IMR-90 (cell line): Measurements from ENCODE around the gene NTM. TPM values are rescaled to one million over a fixed set of nuclear protein-coding genes. Genes with fewer than 3 reads are reported as not detected.

ENCODE experiments used
- ATAC-seq: fragments of 200-7000 bp; cut with Tn5 transposase; 2 replicates; pipeline ENCODE4 v1.9.1; 2020; ENCODE audit warnings: low read depth, mild to moderate bottlenecking, moderate library complexity
- BruUV-seq: library from RNA; stranded (reverse); fragments of 400-500 nt; replicated peaks from 2 replicates; lab custom pipeline; 2021; lab: Mats Ljungman, UMichigan
- CTCF ChIA-PET: fragments of 300-600 bp; formaldehyde crosslinking; extraction: SDS; loops from one replicate; lab custom pipeline; 2021; ENCODE audit warnings: antibody characterized with exemption; lab: Yijun Ruan, JAX
- POLR2A ChIA-PET: fragments of 300-600 bp; sonication (Branson Sonifier 250); formaldehyde crosslinking; loops from one replicate; lab custom pipeline; 2022; ENCODE audit warnings: antibody characterized with exemption; ENCODE audit not compliant: unreplicated experiment; lab: Charles Lee
- DNase-seq: peaks from one replicate; pipeline ENCODE4 v3.0.0; 2013
- H2AFZ ChIP-seq: replicated peaks from 2 replicates; pipeline ENCODE3; 2013; ENCODE audit warnings: low read length, mild to moderate bottlenecking; ENCODE audit not compliant: poor library complexity
- H2AK5ac ChIP-seq: 2 replicates; pipeline ENCODE4 v1.6.1; 2013; ENCODE audit warnings: low read depth, low read length, inconsistent platforms
- H2AK9ac ChIP-seq: replicated peaks from 2 replicates; pipeline ENCODE3; 2013; ENCODE audit warnings: mild to moderate bottlenecking, low read depth, low read length, moderate library complexity; ENCODE audit not compliant: poor library complexity
- H2BK120ac ChIP-seq: 2 replicates; pipeline ENCODE4 v1.6.1; 2013; ENCODE audit warnings: low read depth, low read length, inconsistent platforms
- H2BK15ac ChIP-seq: 3 replicates; pipeline ENCODE4 v1.6.1; 2013; ENCODE audit warnings: low read depth, low read length, inconsistent platforms
- H2BK20ac ChIP-seq: 2 replicates; pipeline ENCODE4 v1.6.1; 2013; ENCODE audit warnings: low read depth, mild to moderate bottlenecking, inconsistent platforms, low read length, moderate library complexity
- H2BK5ac ChIP-seq: 2 replicates; pipeline ENCODE4 v1.6.1; 2013; ENCODE audit warnings: mild to moderate bottlenecking, low read depth, low read length, inconsistent platforms; ENCODE audit not compliant: poor library complexity, severe bottlenecking
- H3K14ac ChIP-seq: replicated peaks from 2 replicates; pipeline ENCODE4 v1.6.1; 2013; ENCODE audit warnings: low read depth, low read length, inconsistent platforms
- H3K18ac ChIP-seq: 2 replicates; pipeline ENCODE4 v1.6.1; 2013; ENCODE audit warnings: low read depth, low read length, control low read depth
- H3K23ac ChIP-seq: 2 replicates; pipeline ENCODE4 v1.6.1; 2013; ENCODE audit warnings: low read depth, low read length, inconsistent platforms
- H3K27ac ChIP-seq: 2 replicates; pipeline ENCODE4 v1.5.1; 2013; ENCODE audit warnings: mild to moderate bottlenecking, control low read depth, low read length; ENCODE audit not compliant: insufficient read depth
- H3K27me3 ChIP-seq: 2 replicates; pipeline ENCODE4 v1.6.1; 2013; ENCODE audit warnings: low read length; ENCODE audit not compliant: control insufficient read depth, insufficient read depth
- H3K36me3 ChIP-seq: 2 replicates; pipeline ENCODE4 v1.6.1; 2013; ENCODE audit warnings: low read length, mixed read lengths; ENCODE audit not compliant: control insufficient read depth, insufficient read depth
- H3K4ac ChIP-seq: 2 replicates; pipeline ENCODE4 v1.6.1; 2013; ENCODE audit warnings: low read depth, low read length, inconsistent platforms
- H3K4me1 ChIP-seq: 2 replicates; pipeline ENCODE4 v1.6.1; 2013; ENCODE audit warnings: low read length, mixed read lengths; ENCODE audit not compliant: control insufficient read depth, insufficient read depth
- H3K4me2 ChIP-seq: 2 replicates; pipeline ENCODE4 v1.6.1; 2013; ENCODE audit warnings: low read depth, mild to moderate bottlenecking, control low read depth, low read length, moderate library complexity
- H3K4me3 ChIP-seq: 2 replicates; pipeline ENCODE4 v1.5.1; 2013; ENCODE audit warnings: low read depth, mild to moderate bottlenecking, control low read depth, low read length, moderate library complexity; ENCODE audit not compliant: insufficient read depth
- H3K56ac ChIP-seq: 2 replicates; pipeline ENCODE4 v1.6.1; 2013; ENCODE audit warnings: low read length, inconsistent platforms; ENCODE audit not compliant: insufficient read depth; ENCODE audit errors: extremely low read depth
- H3K79me1 ChIP-seq, 2 experiments: 2 replicates each; pipeline ENCODE4 v1.6.1; 2013; ENCODE audit warnings: low read length in 2 of 2, inconsistent platforms in 1 of 2, low read depth in 1 of 2
- H3K9ac ChIP-seq: 2 replicates; pipeline ENCODE4 v1.6.1; 2013; ENCODE audit warnings: low read depth, low read length, control low read depth
- H3K9me1 ChIP-seq: 2 replicates; pipeline ENCODE4 v1.6.1; 2013; ENCODE audit warnings: low read length, inconsistent platforms; ENCODE audit not compliant: insufficient read depth
- H3K9me3 ChIP-seq: 2 replicates; pipeline ENCODE4 v1.6.1; 2013; ENCODE audit warnings: low read length; ENCODE audit not compliant: control insufficient read depth, insufficient read depth
- H4K20me1 ChIP-seq: 2 replicates; pipeline ENCODE4 v1.6.1; 2013; ENCODE audit warnings: low read length, inconsistent platforms; ENCODE audit not compliant: insufficient read depth
- H4K5ac ChIP-seq: 2 replicates; pipeline ENCODE4 v1.6.1; 2013; ENCODE audit warnings: mild to moderate bottlenecking, low read depth, low read length, control low read depth
- H4K8ac ChIP-seq, 2 experiments: 2 replicates each; pipeline ENCODE4 v1.6.1; 2013; ENCODE audit warnings: low read depth in 2 of 2, low read length in 2 of 2, control low read depth in 1 of 2, inconsistent platforms in 1 of 2
- H4K91ac ChIP-seq: 2 replicates; pipeline ENCODE4 v1.6.1; 2013; ENCODE audit warnings: low read depth, low read length, inconsistent platforms; ENCODE audit not compliant: insufficient read depth
- BHLHE40 ChIP-seq: fragments of 150-350 bp; IDR thresholded peaks from 2 replicates; pipeline ENCODE4 v1.6.1; 2016; ENCODE audit warnings: mild to moderate bottlenecking, low read depth, low read length
- CEBPB ChIP-seq: IDR thresholded peaks from 2 replicates; pipeline ENCODE4 v1.6.1; 2012; ENCODE audit warnings: low read depth, low read length, improper control_type of control experiment
- CHD1 ChIP-seq: IDR thresholded peaks from 2 replicates; pipeline ENCODE4 v1.6.1; 2012; ENCODE audit warnings: low read depth, low read length, improper control_type of control experiment
- CTCF ChIP-seq: conservative IDR thresholded peaks from 2 replicates; pipeline ENCODE4 v1.5.1; 2012; ENCODE audit warnings: mild to moderate bottlenecking, low read depth, low read length, improper control_type of control experiment
- ELK1 ChIP-seq: fragments of 150-350 bp; IDR thresholded peaks from 2 replicates; pipeline ENCODE4 v1.6.1; 2016; ENCODE audit warnings: low read depth, mild to moderate bottlenecking, low read length, moderate library complexity, borderline replicate concordance
- FOS ChIP-seq: fragments of 150-350 bp; IDR thresholded peaks from 2 replicates; pipeline ENCODE4 v1.6.1; 2016; ENCODE audit warnings: low read depth, low read length
- MAFK ChIP-seq: IDR thresholded peaks from 2 replicates; pipeline ENCODE4 v1.6.1; 2012; ENCODE audit warnings: low read depth, low read length, improper control_type of control experiment
- MAZ ChIP-seq: IDR thresholded peaks from 2 replicates; pipeline ENCODE4 v1.6.1; 2012; ENCODE audit warnings: low read depth, mild to moderate bottlenecking, low read length, improper control_type of control experiment, moderate library complexity, borderline replicate concordance
- MXI1 ChIP-seq: IDR thresholded peaks from 2 replicates; pipeline ENCODE4 v1.6.1; 2012; ENCODE audit warnings: low read depth, mild to moderate bottlenecking, low read length, moderate library complexity, borderline replicate concordance
- NFE2L2 ChIP-seq: fragments of 150-350 bp; IDR thresholded peaks from 2 replicates; pipeline ENCODE4 v1.6.1; 2016; ENCODE audit warnings: low read depth, mild to moderate bottlenecking, low read length
- POLR2A ChIP-seq: IDR thresholded peaks from 2 replicates; pipeline ENCODE4 v1.6.1; 2012; ENCODE audit warnings: mild to moderate bottlenecking, low read depth, low read length
- RAD21 ChIP-seq: IDR thresholded peaks from 2 replicates; pipeline ENCODE4 v1.6.1; 2012; ENCODE audit warnings: low read length, improper control_type of control experiment
- RCOR1 ChIP-seq: IDR thresholded peaks from 2 replicates; pipeline ENCODE4 v1.6.1; 2012; ENCODE audit warnings: mild to moderate bottlenecking, low read length, improper control_type of control experiment; ENCODE audit not compliant: insufficient replicate concordance
- RFX5 ChIP-seq: IDR thresholded peaks from 2 replicates; pipeline ENCODE4 v1.8.0; 2012; ENCODE audit warnings: low read depth, mild to moderate bottlenecking, low read length, moderate library complexity
- SMC3 ChIP-seq: fragments of 150-350 bp; IDR thresholded peaks from 2 replicates; pipeline ENCODE4 v1.6.1; 2016; ENCODE audit warnings: low read depth, mild to moderate bottlenecking, antibody characterized with exemption, low read length, moderate library complexity
- USF2 ChIP-seq: fragments of 150-350 bp; IDR thresholded peaks from 2 replicates; pipeline ENCODE4 v1.6.1; 2017; ENCODE audit warnings: mild to moderate bottlenecking, antibody characterized with exemption, low read length, low read depth
- WGBS, 2 experiments: methylation state at CpG; one replicate each; pipeline versions ENCODE4 v1.1.5 to v1.1.7; 2013; ENCODE audit warnings: missing lambda C conversion rate in 2 of 2; ENCODE audit not compliant: insufficient read length in 1 of 2; ENCODE audit errors: extremely low coverage in 2 of 2; 5-methylcytosine and 5-hydroxymethylcytosine counted together
- dilution Hi-C: fragments of 300-500 bp; cut with HindIII; formaldehyde crosslinking; loops from one replicate; pipeline ENCODE4 v1.14.3; 2018; ENCODE audit warnings: low sequenced_read_pairs; ENCODE audit not compliant: unreplicated experiment
- in situ Hi-C: fragments of 300-500 bp; cut with MboI; formaldehyde crosslinking; loops from 3 replicates; pipeline ENCODE4 v1.14.3; 2019; ENCODE audit warnings: low sequenced_read_pairs, inconsistent platforms, mixed read lengths
- intact Hi-C: fragments of 100-400 bp; cut with micrococcal nuclease; formaldehyde crosslinking; loops from 2 replicates; pipeline ENCODE4 v1.10.0; 2022
- polyA plus RNA-seq, 3 experiments: library from polyadenylated mRNA; depleted of rRNA; stranded (reverse); fragments of >200 nt; gene quantifications; 2 replicates each; pipeline ENCODE4 v1.2.3, GENCODE V29; 2012; ENCODE audit warnings: low replicate concordance in 1 of 3
- total RNA-seq: library from RNA; depleted of rRNA; stranded (reverse); fragments of >200 nt; gene quantifications from 2 replicates; pipeline ENCODE4 v1.2.3, GENCODE V29; 2012

The NTM gene
- total and polyA plus RNA-seq, 2 of the 4 experiments (the other 2 are of a cell fraction) = 19.5 to 25.5 TPM

GRCh38 chr11:131982154-131982553, 611.7 kb downstream of the NTM start:
- no peak overlapping the region for H3K4ac ChIP-seq
- no peak overlapping the region for H2BK120ac ChIP-seq
- peak overlapping the region; percentile 8 for H2AFZ ChIP-seq
- no peak overlapping the region for H2BK20ac ChIP-seq
- peaks cover 2% of the 10 kb centered on the region; the same call in 1 of the 2 replicates for H3K9me1 ChIP-seq
- no peak overlapping the region for H3K56ac ChIP-seq
- POLR2A ChIA-PET = no interaction called here
- dilution Hi-C loops = no loop called here
- H3K79me1 ChIP-seq = peaks cover 3 to 4% of the 10 kb centered on the region in 2 experiments; a peak in 1 of 4 replicates
- H3K27me3 ChIP-seq = no peaks in the 10 kb centered on the region
- ATAC-seq = no peak
- peaks cover 4% of the 10 kb centered on the region for H3K4me1 ChIP-seq
- in situ Hi-C loops = no loop called here
- H3K4me3 ChIP-seq = no peak overlapping the region
- no TSS peak for BruUV-seq
- H4K20me1 ChIP-seq = no peaks in the 10 kb centered on the region
- H3K4me2 ChIP-seq = no peak overlapping the region
- H2BK5ac ChIP-seq = no peak overlapping the region
- H4K5ac ChIP-seq = no peak overlapping the region
- no peak for TF ChIP-seq SMC3
- no peak for TF ChIP-seq RAD21
- no peak for TF ChIP-seq MAFK
- TF ChIP-seq POLR2A = no peak
- no peak for TF ChIP-seq RCOR1
- TF ChIP-seq MXI1 = no peak
- no peak for TF ChIP-seq MAZ
- no peak for TF ChIP-seq NFE2L2
- TF ChIP-seq CTCF = no peak
- TF ChIP-seq ELK1 = no peak
- no peak for TF ChIP-seq BHLHE40
- no peak for TF ChIP-seq CEBPB
- TF ChIP-seq RFX5 = no peak
- no peak for TF ChIP-seq USF2
- no peak for TF ChIP-seq FOS
- TF ChIP-seq CHD1 = no peak
- H3K14ac ChIP-seq = no peak overlapping the region; the same call in 1 of the 2 replicates
- no peak overlapping the region for H4K91ac ChIP-seq
- 0 out of 4 replicates have a peak overlapping the region, but pooled peaks of 1 of the 2 experiments have one; percentile 12 for H4K8ac ChIP-seq
- no peak overlapping the region for H2AK9ac ChIP-seq
- no peak overlapping the region for H3K9ac ChIP-seq
- no peak for DNase-seq
- H3K27ac ChIP-seq = no peak overlapping the region
- CTCF ChIA-PET = interaction anchor here (0.6 to 1.0 kb wide), 4 partner anchors 14 to 665 kb away, joined by 3 to 4 read pairs (median 3); no protein-coding TSS in a partner anchor
- H3K36me3 ChIP-seq = no peaks in the 10 kb centered on the region
- intact Hi-C loops = no loop called here
- H3K18ac ChIP-seq = no peak overlapping the region
- no peak overlapping the region for H2BK15ac ChIP-seq
- peaks cover 2% of the 10 kb centered on the region; the same call in 1 of the 2 replicates for H3K9me3 ChIP-seq
- no peak overlapping the region for H3K23ac ChIP-seq
- WGBS, 2 experiments = 73% methylated on average over 3 of the region's 3 CpGs; no CpG with 5 or more reads in 1 of the 2 experiments
- H2AK5ac ChIP-seq = no peak overlapping the region
